Measurements from ENCODE around the gene KLK11.

DNA sequence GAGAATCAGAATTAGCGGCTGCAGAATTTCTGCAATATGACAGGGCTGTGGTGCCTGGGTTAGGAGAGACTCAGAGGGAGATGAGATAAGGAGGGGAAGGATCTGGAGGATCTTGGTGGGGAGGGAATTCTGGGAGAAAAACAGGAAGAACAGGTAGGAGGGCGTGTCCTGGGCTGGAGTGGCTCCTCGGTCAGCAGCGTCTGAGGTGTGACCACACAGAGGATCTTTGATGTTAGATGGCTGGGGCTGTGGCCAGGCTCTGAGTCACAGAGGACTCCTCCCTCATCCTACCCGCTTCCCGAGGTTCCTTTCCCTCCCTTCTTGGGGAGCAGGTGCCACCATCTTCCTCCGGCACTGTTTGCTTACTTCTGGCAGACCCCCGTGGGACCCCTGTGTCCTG lies 50.6 kb downstream of the KLK11 start:
- TF ChIP-seq POLR2A (IDR thresholded peaks at IDR 0.05): no peak
- TF ChIP-seq, protein P1, sequence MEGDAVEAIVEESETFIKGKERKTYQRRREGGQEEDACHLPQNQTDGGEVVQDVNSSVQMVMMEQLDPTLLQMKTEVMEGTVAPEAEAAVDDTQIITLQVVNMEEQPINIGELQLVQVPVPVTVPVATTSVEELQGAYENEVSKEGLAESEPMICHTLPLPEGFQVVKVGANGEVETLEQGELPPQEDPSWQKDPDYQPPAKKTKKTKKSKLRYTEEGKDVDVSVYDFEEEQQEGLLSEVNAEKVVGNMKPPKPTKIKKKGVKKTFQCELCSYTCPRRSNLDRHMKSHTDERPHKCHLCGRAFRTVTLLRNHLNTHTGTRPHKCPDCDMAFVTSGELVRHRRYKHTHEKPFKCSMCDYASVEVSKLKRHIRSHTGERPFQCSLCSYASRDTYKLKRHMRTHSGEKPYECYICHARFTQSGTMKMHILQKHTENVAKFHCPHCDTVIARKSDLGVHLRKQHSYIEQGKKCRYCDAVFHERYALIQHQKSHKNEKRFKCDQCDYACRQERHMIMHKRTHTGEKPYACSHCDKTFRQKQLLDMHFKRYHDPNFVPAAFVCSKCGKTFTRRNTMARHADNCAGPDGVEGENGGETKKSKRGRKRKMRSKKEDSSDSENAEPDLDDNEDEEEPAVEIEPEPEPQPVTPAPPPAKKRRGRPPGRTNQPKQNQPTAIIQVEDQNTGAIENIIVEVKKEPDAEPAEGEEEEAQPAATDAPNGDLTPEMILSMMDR (IDR thresholded peaks at IDR 0.05): no peak
- TF ChIP-seq POLR2AphosphoS5 (IDR thresholded peaks at IDR 0.05): no peak

All from sigmoid colon (tissue), 4 donors.